ENCODE data around the gene EVI5.
"Not testable (repeated sequence)": the region's sequence is repeated elsewhere in the genome, so short reads cannot be mapped to it uniquely, and the experiment has no call there.

The EVI5 gene

DNA sequence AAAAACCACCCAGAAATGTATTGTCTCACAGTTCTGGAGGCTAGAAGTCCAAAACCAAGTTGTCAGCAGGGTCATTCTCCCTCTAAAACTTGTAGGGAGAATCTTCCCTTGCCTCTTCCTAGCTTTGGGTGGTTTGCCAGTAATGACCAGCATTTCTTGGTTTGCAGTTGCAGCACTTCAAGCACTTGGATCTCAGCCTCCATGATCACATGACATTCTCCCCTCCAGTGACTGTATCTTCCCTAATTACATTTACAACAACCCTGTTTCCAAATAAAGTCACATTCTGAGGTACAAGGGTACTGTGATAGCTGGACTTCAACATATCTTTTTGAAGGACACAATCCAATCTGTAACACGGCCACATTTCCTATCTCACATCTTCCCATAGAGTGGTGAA, 37.2 kb downstream of the EVI5 start:
- no peak for DNase-seq

GRCh38 chr1:92746255-92746654, 38.7 kb downstream of the EVI5 start:
- DNase-seq = not testable (repeated sequence)

- DNase-seq = no peak
These were observed 41.7 kb downstream of the EVI5 start for GRCh38 chr1:92743221-92743620.

DNA sequence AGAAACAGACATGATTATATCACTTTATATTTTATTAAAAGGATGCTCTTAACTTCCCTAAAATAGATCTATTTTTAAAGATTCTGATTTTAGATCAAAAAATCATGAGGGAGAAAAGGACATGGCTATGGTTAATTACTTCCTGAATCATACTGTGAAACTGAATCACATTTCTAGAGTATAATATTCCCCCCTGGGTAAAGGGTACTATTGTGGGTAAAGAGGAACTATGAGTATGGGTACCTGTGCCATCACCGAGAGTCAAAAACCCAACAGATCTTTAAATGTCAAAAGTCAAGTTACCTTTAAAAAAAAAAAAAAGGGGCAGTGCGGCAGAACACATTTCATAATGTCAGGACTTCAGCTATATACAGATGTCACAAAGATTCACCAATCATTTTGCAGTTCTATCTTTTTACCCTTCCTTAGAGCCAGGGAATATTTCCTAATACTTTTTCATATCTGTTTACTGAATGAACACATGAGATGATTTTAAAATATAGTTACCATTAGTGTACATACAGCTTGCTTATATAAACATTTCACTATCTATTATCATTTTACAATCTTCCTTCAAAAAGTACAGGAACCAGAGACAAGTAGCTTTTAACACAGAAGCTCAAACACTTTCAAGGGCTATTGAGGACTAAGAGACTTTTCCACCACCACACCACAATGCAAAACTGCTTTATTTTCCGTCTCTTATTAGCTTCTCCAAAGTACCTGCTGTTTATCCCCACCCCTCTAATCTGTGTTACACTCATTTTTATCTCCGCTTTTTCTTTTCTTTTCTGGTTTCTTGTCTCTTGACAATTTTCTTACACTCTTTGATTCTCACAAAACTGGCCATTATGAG, 45.0 kb downstream of the EVI5 start:
- DNase-seq = no peak

DNA sequence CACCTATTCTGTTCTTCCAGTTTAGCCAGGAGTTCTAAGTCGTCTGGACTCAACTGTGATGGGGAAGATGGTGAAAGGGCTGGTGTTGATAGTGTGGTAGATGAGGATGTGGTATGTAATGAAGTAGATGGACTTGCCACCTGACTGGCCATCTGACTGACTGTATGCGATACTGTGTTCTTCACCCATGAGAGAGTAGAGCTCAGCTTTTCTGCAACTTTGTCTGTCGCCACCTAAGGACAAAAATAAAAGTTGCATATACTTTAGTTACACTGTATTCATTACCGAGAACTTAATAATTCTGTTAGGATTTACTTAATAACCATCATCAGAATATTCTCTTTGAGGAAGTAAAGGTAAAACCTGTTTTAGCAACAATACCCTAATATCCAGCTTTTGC, 48.5 kb downstream of the EVI5 start:
- DNase-seq = no peak

GRCh38 chr1:92730476-92730875, 54.4 kb downstream of the EVI5 start:
- DNase-seq = no peak

- DNase-seq = no peak
These were observed 56.2 kb downstream of the EVI5 start for GRCh38 chr1:92728697-92729096.

GRCh38 chr1:92723713-92724112, 61.2 kb downstream of the EVI5 start:
- DNase-seq = not testable (repeated sequence)

GRCh38 chr1:92721886-92722285, 63.0 kb downstream of the EVI5 start:
- DNase-seq = no peak

DNA sequence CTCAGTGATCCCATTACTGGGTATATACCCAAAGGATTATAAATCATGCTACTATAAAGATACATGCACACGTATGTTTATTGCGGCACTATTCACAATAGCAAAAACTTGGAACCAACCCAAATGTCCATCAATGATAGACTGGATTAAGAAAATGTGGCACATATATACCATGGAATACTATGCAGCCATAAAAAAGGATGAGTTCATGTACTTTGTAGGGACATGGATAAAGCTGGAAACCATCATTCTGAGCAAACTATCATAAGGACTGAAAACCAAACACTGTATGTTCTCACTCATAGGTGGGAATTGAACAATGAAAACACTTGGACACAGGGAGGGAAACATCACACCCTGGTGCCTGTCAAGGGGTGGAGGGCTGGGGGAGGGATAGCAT, 63.8 kb downstream of the EVI5 start:
- not testable (repeated sequence) for DNase-seq

DNA sequence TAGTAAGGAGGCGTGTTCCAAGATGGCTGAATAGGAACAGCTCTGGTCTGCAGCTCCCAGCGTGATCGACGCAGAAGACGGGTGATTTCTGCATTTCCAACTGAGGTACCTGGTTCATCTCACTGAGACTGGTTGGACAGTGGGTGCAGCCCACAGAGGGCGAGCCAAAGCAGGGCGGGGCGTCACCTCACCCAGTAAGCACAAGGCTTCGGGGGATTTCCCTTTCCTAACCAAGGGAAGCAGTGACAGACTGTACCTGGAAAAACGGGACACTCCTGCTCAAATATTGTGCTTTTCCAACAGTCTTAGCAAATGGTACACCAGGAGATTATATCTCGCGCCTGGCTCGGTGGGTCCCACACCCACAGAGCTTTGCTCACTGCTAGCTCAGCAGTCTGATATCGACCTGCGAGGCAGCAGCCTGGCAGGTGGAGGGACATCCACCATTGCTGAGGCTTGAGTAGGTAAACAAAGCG, 69.4 kb downstream of the EVI5 start:
- not testable (repeated sequence) for DNase-seq

GRCh38 chr1:92713939-92714338, 71.0 kb downstream of the EVI5 start:
- DNase-seq = no peak

- DNase-seq = no peak
These were observed 73.3 kb downstream of the EVI5 start for GRCh38 chr1:92711473-92712165.

DNA sequence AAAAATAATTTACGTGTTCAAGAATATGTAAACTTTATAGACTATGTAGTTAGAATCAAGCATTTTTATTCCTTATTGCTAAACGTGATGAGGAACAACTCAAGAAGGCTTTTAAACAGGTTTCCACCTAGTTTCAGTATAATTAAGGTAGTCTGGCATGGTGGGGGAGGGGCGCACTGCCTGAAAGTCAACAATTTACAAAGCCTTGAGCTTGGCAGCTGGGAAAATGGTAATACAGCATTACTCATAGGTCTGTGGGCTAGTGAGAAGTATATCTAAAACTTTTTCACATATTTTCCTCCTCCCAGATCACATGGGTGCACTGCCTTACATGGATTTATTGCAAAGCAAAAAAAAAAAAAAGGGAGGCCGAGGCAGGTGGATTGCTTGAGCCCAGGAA, 75.2 kb downstream of the EVI5 start:
- no peak for DNase-seq

DNA sequence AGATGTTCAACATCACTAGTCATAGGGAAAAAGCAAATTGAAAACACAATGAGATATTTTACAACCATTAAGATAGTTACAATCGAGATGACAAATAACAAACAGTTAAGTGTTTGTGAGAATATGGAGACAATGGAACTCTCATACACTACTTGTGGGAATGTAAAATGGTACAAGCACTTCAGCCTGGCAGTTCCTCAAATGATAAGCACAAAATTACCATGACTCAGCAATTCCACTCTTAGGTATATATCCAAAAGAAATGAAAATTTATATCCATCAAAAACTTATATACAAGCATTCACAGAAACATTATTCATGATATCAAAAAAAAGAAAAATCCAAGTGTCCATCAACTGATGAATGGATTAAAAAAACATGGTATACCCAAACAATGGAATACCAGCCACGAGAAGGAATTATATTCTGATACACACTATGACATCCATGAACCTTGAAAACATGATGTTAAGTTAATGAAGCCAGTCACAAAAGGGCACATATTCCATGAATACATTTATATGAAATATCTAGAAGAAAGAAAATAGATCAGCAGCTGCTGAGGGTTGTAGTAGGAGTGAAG, 76.4 kb downstream of the EVI5 start:
- no peak for DNase-seq

DNA sequence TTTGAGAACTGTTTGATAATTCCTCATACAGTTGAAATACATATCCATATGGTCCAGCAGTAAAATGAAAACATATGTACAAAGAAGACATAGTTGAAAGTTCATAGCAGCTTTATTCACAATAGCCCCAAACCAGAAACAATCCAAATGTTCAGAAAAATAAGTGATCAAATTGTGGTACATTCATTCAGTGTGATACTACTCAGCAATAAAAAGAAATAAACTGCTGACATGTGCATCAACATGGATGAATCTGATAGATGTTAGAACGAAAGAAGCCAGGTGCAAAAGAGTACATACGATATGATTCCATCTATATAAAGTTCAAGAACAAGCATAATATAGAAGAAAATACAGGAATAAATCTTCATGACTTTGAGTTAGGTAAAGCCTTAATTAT, 77.2 kb downstream of the EVI5 start:
- no peak for DNase-seq

DNA sequence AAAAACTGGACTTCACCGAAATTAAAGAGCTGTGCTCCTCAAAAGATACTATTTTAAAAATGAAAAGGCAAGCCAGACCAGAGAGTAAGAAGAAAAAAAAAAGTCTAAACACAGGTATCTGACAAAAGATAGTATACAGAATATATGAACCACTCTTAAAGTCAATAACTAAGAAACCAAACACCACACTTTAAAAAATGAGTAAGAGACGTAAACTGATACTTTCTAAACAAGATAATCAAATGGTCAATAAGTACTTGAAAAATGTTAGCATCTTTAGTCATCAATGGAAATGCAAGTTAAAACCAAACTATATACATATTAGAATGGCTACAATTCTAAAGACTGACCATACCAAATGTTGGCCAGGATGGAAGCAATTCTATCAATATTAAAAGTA, 77.6 kb downstream of the EVI5 start:
- DNase-seq = no peak

GRCh38 chr1:92705446-92705845, 79.5 kb downstream of the EVI5 start:
- no peak for DNase-seq

DNA sequence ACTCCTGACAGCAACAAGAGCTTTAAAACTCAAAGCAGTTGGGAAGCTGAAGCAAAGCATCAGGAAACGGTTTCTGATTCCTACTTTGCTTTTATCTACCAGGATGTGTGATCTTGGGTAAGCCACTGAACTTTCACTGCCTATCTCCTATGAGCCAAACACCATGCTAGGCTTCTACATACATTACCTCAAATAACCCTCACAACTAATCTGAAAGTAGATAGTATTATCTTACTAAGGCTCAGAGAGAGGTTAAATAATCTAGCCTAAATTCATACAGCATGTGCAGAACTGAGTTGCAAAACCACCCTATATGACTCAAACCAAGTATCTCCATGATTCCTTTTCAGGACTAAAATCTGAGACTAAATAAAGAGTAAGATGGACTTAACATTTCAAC, 83.8 kb downstream of the EVI5 start:
- DNase-seq = no peak

DNA sequence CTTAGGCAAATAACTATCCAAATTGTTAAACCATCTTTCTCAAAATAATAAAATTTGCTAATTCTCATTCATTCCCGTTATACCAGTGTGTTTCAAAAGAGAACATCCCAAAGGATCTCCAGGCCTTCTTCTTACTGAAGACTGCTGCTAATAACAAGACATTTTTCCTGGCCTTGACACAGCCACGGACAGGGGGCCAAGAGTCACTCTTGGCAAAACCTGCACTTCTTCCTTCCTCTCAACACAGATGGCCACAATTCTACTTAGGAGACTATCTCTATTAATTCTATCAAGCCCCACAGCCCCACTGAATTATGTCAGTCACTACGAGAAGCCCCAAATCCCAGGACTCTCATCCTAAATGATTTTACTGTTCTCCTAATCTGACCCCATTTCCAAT, 86.0 kb downstream of the EVI5 start:
- DNase-seq = no peak

GRCh38 chr1:92695104-92695503, 89.8 kb downstream of the EVI5 start:
- no peak for DNase-seq

DNA sequence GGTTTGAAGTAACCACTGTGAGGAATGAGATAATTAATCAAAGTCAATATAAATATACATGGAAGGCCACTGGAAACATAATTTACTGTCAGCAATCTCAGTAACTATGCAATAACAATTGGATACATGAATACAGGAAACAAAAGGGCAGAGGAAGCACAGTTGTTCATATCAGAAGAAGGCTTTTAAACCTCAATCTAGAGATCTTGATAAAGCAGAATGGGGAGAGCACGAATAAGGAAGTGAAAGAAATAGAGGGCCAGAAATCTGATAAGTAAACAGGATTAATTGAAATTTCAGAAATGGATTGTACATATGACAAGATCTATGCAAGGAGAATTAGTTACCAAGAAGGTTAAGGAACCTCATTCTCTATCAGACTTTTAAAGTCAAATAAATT, 93.0 kb downstream of the EVI5 start:
- no peak for DNase-seq

DNA sequence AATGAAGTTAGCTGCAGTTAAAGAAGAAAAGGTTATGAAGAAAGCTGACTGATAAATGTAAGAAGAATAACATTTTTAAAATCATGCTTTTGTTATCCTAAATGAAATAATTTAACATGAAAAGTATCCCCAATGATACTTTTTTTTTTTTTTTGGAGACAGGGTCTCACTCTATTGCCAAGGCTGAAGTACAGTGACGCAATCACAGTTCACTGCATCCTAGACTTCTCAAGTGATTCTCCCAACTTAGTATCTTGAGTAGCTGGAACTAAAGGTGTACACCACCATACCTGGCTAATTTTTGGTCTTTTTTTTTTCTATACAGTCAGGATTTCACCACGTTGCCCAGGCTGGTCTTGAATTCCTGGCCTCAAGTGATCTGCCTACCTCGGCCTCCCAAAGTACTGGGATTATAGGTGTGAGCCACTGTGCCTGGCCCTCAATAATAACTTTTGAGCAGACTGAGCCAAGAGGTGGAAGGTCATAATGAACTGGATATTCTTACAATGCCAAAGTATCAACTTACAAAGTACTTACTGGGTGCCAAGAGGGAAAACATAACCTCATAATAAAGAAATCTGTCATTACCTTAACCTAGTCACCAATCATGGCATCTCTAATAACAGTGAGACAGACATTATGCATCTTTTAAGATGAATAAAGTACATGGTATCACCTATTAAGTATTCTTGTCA, 94.5 kb downstream of the EVI5 start:
- DNase-seq = no peak

Measured in right forelimb (tissue), 1 donor.